Measurements from ENCODE around the gene MUCL1. TPM values are rescaled to one million over a fixed set of nuclear protein-coding genes. Genes with fewer than 3 reads are reported as not detected.

The MUCL1 gene
- total and polyA plus RNA-seq, 9 donors = 0.58 to 1.1 (median 0.78) TPM; not detected in 5

GRCh38 chr12:54858562-54858961 is 4.2 kb downstream of the MUCL1 start:
- H3K4me1 ChIP-seq (ENCODE audit: insufficient read depth) = no peaks in the 10 kb centered on the region

GRCh38 chr12:54859502-54859901 is 5.2 kb downstream of the MUCL1 start:
- Histone ChIP-seq H3K9me3 (no peaks in the 10 kb centered on the region), H3K36me3 (no peaks in the 10 kb centered on the region), H3K4me1 (ENCODE audit: insufficient read depth) (no peaks in the 10 kb centered on the region), H3K27me3 (no peaks in the 10 kb centered on the region), H3K27ac (no peak overlapping the region), H3K4me3 (no peak overlapping the region)
- WGBS, 3 donors = 57 to 70% (median 64%) methylated on average over 4 of the region's 4 CpGs
- intact Hi-C loops (cut with DNase I) = loop anchor here in 1 of 4 donors (10.0 kb wide), 1 partner anchor 95 kb away; no protein-coding TSS in a partner anchor
- TF ChIP-seq EP300 (IDR thresholded peaks at IDR 0.05) (no peak), CTCF (IDR thresholded peaks at IDR 0.05) (no peak), POLR2A (IDR thresholded peaks at IDR 0.05) (no peak)
- DNase-seq = no peak

More at GRCh38 chr12:54858562-54858961, 4.2 kb downstream of the MUCL1 start:
- Histone ChIP-seq H3K9me3 (no peaks in the 10 kb centered on the region), H3K4me3 (no peak overlapping the region), H3K27ac (no peak overlapping the region), H3K36me3 (no peaks in the 10 kb centered on the region), H3K27me3 (no peaks in the 10 kb centered on the region)
- intact Hi-C loops (cut with DNase I) = loop anchor here in 1 of 4 donors (10.0 kb wide), 1 partner anchor 96 kb away; no protein-coding TSS in a partner anchor
- 43 to 58% (median 57%) methylated on average over 1 of the region's 1 CpG for WGBS, 3 donors
- TF ChIP-seq POLR2A (IDR thresholded peaks at IDR 0.05) = no peak
- no peak for TF ChIP-seq CTCF (IDR thresholded peaks at IDR 0.05)
- TF ChIP-seq EP300 (IDR thresholded peaks at IDR 0.05) = no peak
- DNase-seq = no peak

GRCh38 chr12:54861927-54862326 is 7.6 kb downstream of the MUCL1 start:
- no peak for DNase-seq
- H3K4me1 ChIP-seq (ENCODE audit: insufficient read depth) = no peaks in the 10 kb centered on the region
- H3K36me3 ChIP-seq = no peaks in the 10 kb centered on the region
- TF ChIP-seq CTCF (IDR thresholded peaks at IDR 0.05) = no peak
- TF ChIP-seq EP300 (IDR thresholded peaks at IDR 0.05) = no peak
- TF ChIP-seq POLR2A (IDR thresholded peaks at IDR 0.05) = no peak
- intact Hi-C loops (cut with DNase I) = no loop called here
- no peak overlapping the region for H3K4me3 ChIP-seq
- no peaks in the 10 kb centered on the region for H3K27me3 ChIP-seq
- no peak overlapping the region for H3K27ac ChIP-seq
- no peaks in the 10 kb centered on the region for H3K9me3 ChIP-seq
- WGBS, 3 donors = 81 to 88% (median 87%) methylated on average over 1 of the region's 1 CpG

GRCh38 chr12:54863948-54864618 is 9.8 kb downstream of the MUCL1 start:
- intact Hi-C loops (cut with DNase I) = no loop called here
- TF ChIP-seq EP300 (IDR thresholded peaks at IDR 0.05) = no peak
- no peak for TF ChIP-seq CTCF (IDR thresholded peaks at IDR 0.05)
- TF ChIP-seq POLR2A (IDR thresholded peaks at IDR 0.05) = no peak
- Histone ChIP-seq H3K4me3 (no peak overlapping the region), H3K27ac (no peak overlapping the region), H3K27me3 (no peaks in the 10 kb centered on the region), H3K4me1 (ENCODE audit: insufficient read depth) (no peaks in the 10 kb centered on the region), H3K9me3 (no peaks in the 10 kb centered on the region), H3K36me3 (no peaks in the 10 kb centered on the region)
- WGBS, 3 donors = 24 to 40% (median 28%) methylated on average over 1 of the region's 1 CpG
- no peak for DNase-seq
